Activated naive CD8-positive, alpha-beta T cell (primary cell): ENCODE measurements around the gene LGSN.
"Not testable (repeated sequence)": the region's sequence is repeated elsewhere in the genome, so short reads cannot be mapped to it uniquely, and the experiment has no call there.

Experiments
- H3K27ac Mint-ChIP-seq: one replicate; pipeline ENCODE4 v1.8.0; 2021; ENCODE audit warnings: mixed read lengths
- H3K27me3 Mint-ChIP-seq: one replicate; pipeline ENCODE4 v1.8.0; 2021; ENCODE audit warnings: mixed read lengths
- H3K36me3 Mint-ChIP-seq: one replicate; pipeline ENCODE4 v1.8.0; 2021; ENCODE audit warnings: mixed read lengths
- H3K4me1 Mint-ChIP-seq: one replicate; pipeline ENCODE4 v1.8.0; 2021; ENCODE audit warnings: low read depth, mixed read lengths
- H3K4me3 Mint-ChIP-seq: one replicate; pipeline ENCODE4 v1.8.0; 2021; ENCODE audit warnings: mild to moderate bottlenecking, mixed read lengths
- H3K9me3 Mint-ChIP-seq: one replicate; pipeline ENCODE4 v1.8.0; 2021; ENCODE audit warnings: low read depth, mixed read lengths

Gene LGSN

GRCh38 chr6:63230511-63230910 is 89.3 kb downstream of the LGSN start:
- H3K9me3 Mint-ChIP-seq, H3K36me3 Mint-ChIP-seq, H3K27me3 Mint-ChIP-seq, H3K27ac Mint-ChIP-seq, H3K4me1 Mint-ChIP-seq, H3K4me3 Mint-ChIP-seq: not testable (repeated sequence)

GRCh38 chr6:63230027-63230426 is 89.8 kb downstream of the LGSN start:
- H3K4me1 Mint-ChIP-seq, H3K9me3 Mint-ChIP-seq, H3K27ac Mint-ChIP-seq, H3K4me3 Mint-ChIP-seq, H3K27me3 Mint-ChIP-seq, H3K36me3 Mint-ChIP-seq: not testable (repeated sequence)

GRCh38 chr6:63227928-63228894 is 91.6 kb downstream of the LGSN start:
- not testable (repeated sequence) for H3K4me3 Mint-ChIP-seq, H3K9me3 Mint-ChIP-seq, H3K27ac Mint-ChIP-seq, H3K27me3 Mint-ChIP-seq, H3K36me3 Mint-ChIP-seq, H3K4me1 Mint-ChIP-seq

- not testable (repeated sequence) for H3K27me3 Mint-ChIP-seq, H3K4me1 Mint-ChIP-seq, H3K9me3 Mint-ChIP-seq, H3K4me3 Mint-ChIP-seq, H3K27ac Mint-ChIP-seq, H3K36me3 Mint-ChIP-seq
Measured at GRCh38 chr6:63225987-63226386, 93.8 kb downstream of the LGSN start.
